NCI-H345 treated with DMSO at 0.1 percent for 48 hours (cell line): ENCODE results near the gene LARGE2.
"Not testable (repeated sequence)": the region's sequence is repeated elsewhere in the genome, so short reads cannot be mapped to it uniquely, and the experiment has no call there.

Experiments used
- DNase-seq: peaks from one replicate; lab custom pipeline; 2025; ENCODE audit not compliant: unreplicated experiment; lab: John Stamatoyannopoulos, UW

LARGE2 gene

GRCh38 chr11:45895553-45896259 lies 26.8 kb upstream of the LARGE2 start:
- no peak for DNase-seq

- DNase-seq = peak; percentile 66
Measured at GRCh38 chr11:45896422-45896984, 26.0 kb upstream of the LARGE2 start.

- no peak for DNase-seq
Measured at GRCh38 chr11:45897556-45897955, 24.9 kb upstream of the LARGE2 start.

GRCh38 chr11:45899086-45899447 lies 23.4 kb upstream of the LARGE2 start:
- no peak for DNase-seq

GRCh38 chr11:45899448-45900174 lies 22.8 kb upstream of the LARGE2 start:
- peak; percentile 56 for DNase-seq

GRCh38 chr11:45900175-45900800 lies 22.2 kb upstream of the LARGE2 start:
- not testable (repeated sequence) for DNase-seq

GRCh38 chr11:45900916-45901617 lies 21.4 kb upstream of the LARGE2 start:
- DNase-seq = no peak

GRCh38 chr11:45901626-45902025 lies 20.8 kb upstream of the LARGE2 start:
- no peak for DNase-seq

- no peak for DNase-seq
Measured at GRCh38 chr11:45902452-45903380, 19.7 kb upstream of the LARGE2 start.

- no peak for DNase-seq
Measured at GRCh38 chr11:45904309-45904915, 18.0 kb upstream of the LARGE2 start.

GRCh38 chr11:45905095-45905494 lies 17.4 kb upstream of the LARGE2 start:
- DNase-seq = no peak

GRCh38 chr11:45905576-45905975 lies 16.9 kb upstream of the LARGE2 start:
- DNase-seq = not testable (repeated sequence)

GRCh38 chr11:45906096-45906682 lies 16.3 kb upstream of the LARGE2 start:
- no peak for DNase-seq

- no peak for DNase-seq
Measured at GRCh38 chr11:45906965-45907611, 15.4 kb upstream of the LARGE2 start, which contains the start of gene FREY1. Gene FREY1 (minus strand): TSS chr11:45907271. CDS start chr11:45907245, 26 bp downstream.

GRCh38 chr11:45907911-45908370 lies 14.5 kb upstream of the LARGE2 start:
- no peak for DNase-seq

GRCh38 chr11:45909594-45910475 lies 12.6 kb upstream of the LARGE2 start:
- no peak for DNase-seq

- DNase-seq = no peak
Measured at GRCh38 chr11:45910623-45911022, 11.8 kb upstream of the LARGE2 start.

GRCh38 chr11:45913514-45913913 lies 8.9 kb upstream of the LARGE2 start:
- no peak for DNase-seq
